ENCODE data around the gene GRHPR.

Gene GRHPR

DNA sequence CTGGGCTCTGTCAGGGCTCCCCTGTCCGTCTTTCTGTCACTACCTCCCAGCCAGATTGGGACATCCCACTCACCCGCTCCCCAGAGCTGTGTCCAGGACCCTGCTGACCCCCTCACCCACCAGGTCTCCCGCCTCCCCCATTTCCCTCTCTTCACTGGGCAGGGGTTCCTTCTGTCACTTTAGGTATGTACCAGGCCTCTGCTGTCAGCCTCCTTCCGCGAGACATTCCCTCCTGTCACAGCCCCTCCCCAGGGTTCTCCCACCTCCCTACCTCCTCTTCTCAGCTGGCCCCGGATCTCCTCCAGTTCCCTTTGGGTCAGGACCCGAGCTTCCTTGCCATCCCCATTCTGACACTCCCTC is 63.7 kb downstream of the GRHPR start:
- DNase-seq, result no peak

All from activated T-cell treated with anti-CD3 and anti-CD28 coated beads, Interleukin-2, amount 50 U/mL, for 1 hour (primary cell).